Measurements from ENCODE around the gene MICAL2.

MICAL2 gene

DNA sequence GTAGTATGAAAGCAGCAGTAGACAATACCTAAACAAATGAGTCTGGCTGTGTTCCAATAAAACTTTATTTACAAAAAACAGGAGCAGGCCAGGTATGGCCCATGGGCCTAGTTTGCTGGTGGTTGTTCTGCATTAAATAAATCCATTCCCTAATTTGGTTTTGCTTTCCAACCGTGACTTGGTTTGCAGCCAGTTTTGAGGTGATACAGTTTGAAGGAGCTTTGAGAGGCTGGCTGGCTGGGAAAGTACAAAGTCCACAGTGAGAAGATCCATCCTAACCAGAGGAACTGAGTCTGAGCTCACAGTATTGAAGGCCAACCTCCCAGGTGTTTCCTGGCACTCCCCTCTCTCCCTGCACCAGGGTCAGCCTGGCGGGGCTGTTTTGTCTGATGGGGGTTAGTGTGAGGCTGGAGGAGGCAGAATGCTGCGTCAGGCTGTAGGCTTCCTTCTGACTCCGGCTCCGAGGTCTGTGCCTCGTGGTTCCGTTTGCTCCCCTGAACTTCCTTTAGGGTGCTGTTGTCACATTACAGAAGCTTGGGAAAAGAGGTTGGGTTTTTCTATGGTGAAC is 129.5 kb downstream of the MICAL2 start:
- Histone ChIP-seq H3K27me3 (ENCODE audit: insufficient read depth, low read depth, severe bottlenecking) (no peaks in the 10 kb centered on the region), H3K4me3 (ENCODE audit: low read depth, low read length) (no peak overlapping the region), H3K36me3 (no peaks in the 10 kb centered on the region), H3K9me3 (ENCODE audit: severe bottlenecking) (no peaks in the 10 kb centered on the region), H3K27ac (no peak overlapping the region)
- no peak for DNase-seq
- TF ChIP-seq, protein P1, sequence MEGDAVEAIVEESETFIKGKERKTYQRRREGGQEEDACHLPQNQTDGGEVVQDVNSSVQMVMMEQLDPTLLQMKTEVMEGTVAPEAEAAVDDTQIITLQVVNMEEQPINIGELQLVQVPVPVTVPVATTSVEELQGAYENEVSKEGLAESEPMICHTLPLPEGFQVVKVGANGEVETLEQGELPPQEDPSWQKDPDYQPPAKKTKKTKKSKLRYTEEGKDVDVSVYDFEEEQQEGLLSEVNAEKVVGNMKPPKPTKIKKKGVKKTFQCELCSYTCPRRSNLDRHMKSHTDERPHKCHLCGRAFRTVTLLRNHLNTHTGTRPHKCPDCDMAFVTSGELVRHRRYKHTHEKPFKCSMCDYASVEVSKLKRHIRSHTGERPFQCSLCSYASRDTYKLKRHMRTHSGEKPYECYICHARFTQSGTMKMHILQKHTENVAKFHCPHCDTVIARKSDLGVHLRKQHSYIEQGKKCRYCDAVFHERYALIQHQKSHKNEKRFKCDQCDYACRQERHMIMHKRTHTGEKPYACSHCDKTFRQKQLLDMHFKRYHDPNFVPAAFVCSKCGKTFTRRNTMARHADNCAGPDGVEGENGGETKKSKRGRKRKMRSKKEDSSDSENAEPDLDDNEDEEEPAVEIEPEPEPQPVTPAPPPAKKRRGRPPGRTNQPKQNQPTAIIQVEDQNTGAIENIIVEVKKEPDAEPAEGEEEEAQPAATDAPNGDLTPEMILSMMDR (IDR thresholded peaks at IDR 0.05; ENCODE audit: low read depth, low read length), result no peak

DNA sequence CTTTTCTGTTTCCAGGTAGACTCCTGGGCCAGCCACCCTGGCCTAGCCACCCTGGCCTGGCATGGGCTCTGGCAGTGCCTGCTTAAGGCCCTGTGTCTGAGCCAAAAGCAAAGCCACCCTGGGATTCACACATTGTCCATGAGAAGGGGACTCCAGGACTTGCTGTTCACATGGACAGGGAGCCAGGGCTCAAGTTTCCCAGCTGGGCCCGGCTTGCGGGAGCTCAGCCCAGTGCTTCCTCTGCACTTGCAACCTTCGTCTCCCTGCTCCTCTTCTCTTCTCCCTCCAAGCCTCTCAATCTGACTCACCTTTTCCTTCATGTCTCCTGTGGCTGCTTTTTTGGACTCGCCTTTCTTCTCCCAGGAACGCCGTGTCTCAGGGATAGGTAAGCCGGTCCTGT is 130.3 kb downstream of the MICAL2 start:
- no peaks in the 10 kb centered on the region for H3K36me3 ChIP-seq
- H3K9me3 ChIP-seq (ENCODE audit: severe bottlenecking), result no peaks in the 10 kb centered on the region
- H3K27me3 ChIP-seq (ENCODE audit: insufficient read depth, low read depth, severe bottlenecking), result no peaks in the 10 kb centered on the region
- H3K27ac ChIP-seq, result no peak overlapping the region
- H3K4me3 ChIP-seq (ENCODE audit: low read depth, low read length), result no peak overlapping the region
- TF ChIP-seq, protein P1 (IDR thresholded peaks at IDR 0.05; ENCODE audit: low read depth, low read length), result no peak
- DNase-seq, result no peak

DNA sequence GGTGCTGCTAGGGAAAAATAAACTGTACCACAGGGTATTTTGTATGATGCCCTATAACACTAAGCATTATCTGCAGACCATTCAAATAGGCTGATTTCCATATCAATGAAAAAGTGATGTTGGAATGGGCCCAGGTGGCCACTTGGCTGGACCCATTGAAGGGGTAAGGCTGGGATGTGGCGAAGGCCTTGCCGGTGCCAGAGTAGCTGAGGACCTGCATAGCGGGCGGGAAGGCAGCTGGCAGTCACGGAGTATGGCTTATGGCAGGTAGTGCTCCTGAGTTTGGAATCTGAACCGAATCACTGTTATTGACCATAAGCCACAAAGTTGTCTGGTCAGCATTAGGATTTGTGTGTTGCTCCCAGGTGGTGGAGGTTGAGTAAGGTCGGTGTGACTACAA is 131.0 kb downstream of the MICAL2 start:
- Histone ChIP-seq H3K36me3 (no peaks in the 10 kb centered on the region), H3K9me3 (ENCODE audit: severe bottlenecking) (no peaks in the 10 kb centered on the region), H3K27ac (no peak overlapping the region), H3K27me3 (ENCODE audit: insufficient read depth, low read depth, severe bottlenecking) (no peaks in the 10 kb centered on the region), H3K4me3 (ENCODE audit: low read depth, low read length) (no peak overlapping the region)
- TF ChIP-seq, protein P1 (IDR thresholded peaks at IDR 0.05; ENCODE audit: low read depth, low read length), result no peak
- DNase-seq, result no peak

DNA sequence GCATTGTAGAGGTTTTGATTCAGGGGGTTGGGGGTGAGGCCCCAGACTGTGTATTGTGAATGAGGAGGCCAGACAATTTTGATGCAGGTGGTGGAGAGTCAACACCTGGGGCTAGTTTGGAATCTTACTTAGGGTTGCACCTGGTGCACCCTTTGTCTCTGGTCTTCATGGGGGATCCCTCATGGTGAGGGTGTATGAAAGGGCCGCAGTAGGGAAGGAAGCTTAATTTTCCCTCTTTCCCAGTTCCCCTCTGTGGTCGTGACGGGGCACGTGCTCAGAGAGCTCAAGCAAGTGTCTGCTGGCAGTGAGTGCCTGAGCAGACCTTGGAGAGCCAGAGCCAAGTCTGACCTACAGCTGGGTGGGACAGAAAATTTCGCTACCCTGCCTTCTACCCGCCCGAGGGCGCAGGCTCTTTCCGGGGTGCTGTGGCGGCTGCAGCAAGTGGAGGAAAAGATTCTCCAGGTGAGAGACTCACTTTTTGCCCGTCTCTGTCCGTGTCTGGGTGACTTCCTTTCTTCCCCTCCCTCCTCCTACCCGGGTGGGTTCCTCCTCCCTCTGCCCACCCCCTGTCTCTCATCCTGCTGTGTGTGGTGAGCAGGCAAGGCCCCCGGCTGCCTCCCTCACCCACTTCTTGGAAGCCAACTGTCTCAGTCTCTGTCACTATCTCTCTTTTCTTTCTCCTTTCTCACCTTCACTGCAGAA is 131.7 kb downstream of the MICAL2 start:
- DNase-seq, result no peak
- no peak overlapping the region for H3K4me3 ChIP-seq (ENCODE audit: low read depth, low read length)
- no peaks in the 10 kb centered on the region for H3K9me3 ChIP-seq (ENCODE audit: severe bottlenecking)
- no peaks in the 10 kb centered on the region for H3K27me3 ChIP-seq (ENCODE audit: insufficient read depth, low read depth, severe bottlenecking)
- H3K36me3 ChIP-seq, result no peaks in the 10 kb centered on the region
- no peak overlapping the region for H3K27ac ChIP-seq
- TF ChIP-seq, protein P1 (IDR thresholded peaks at IDR 0.05; ENCODE audit: low read depth, low read length), result no peak

DNA sequence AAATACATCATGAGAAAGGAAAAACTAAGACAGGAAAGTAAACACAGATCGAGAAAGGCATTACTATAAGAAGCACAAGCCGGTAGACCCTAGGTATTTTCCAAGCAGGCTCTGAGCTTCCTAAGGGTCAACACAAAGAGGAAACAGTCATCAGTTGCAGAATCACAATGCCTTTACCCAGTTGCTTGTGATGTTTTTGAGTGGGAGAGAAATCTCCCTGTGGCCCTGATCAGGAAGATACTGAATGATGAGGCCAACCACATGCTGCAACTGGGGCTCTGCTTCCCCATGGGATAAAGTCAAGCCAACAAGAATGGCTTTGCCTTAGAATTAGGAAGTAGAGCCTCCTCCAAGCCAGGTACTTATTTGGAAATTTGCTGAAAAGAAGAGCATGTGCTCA is 132.6 kb downstream of the MICAL2 start:
- H3K4me3 ChIP-seq (ENCODE audit: low read depth, low read length), result no peak overlapping the region
- no peaks in the 10 kb centered on the region for H3K27me3 ChIP-seq (ENCODE audit: insufficient read depth, low read depth, severe bottlenecking)
- TF ChIP-seq, protein P1 (IDR thresholded peaks at IDR 0.05; ENCODE audit: low read depth, low read length), result no peak
- no peaks in the 10 kb centered on the region for H3K9me3 ChIP-seq (ENCODE audit: severe bottlenecking)
- no peak overlapping the region for H3K27ac ChIP-seq
- H3K36me3 ChIP-seq, result no peaks in the 10 kb centered on the region
- no peak for DNase-seq

DNA sequence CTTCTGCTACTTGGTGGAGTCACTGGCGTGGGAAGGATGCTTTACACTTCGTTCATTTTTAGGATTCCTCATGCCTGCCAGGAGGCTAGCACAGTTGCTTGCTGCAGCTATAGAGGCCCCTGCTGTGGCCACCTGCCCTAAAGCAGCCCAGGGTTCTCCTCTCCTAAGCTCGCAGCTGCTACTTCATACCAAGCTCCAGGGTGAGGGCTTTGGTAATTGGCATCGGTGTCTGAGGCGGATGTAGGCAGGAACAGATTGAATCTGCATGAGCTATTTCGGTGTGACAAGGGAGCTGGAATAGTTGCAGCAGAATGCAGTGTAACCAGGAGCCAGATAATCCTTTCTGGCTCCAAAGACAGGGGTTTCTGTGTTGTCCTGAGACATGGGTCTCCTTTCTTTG is 133.1 kb downstream of the MICAL2 start:
- H3K9me3 ChIP-seq (ENCODE audit: severe bottlenecking), result no peaks in the 10 kb centered on the region
- no peak for DNase-seq
- no peak overlapping the region for H3K4me3 ChIP-seq (ENCODE audit: low read depth, low read length)
- no peaks in the 10 kb centered on the region for H3K36me3 ChIP-seq
- TF ChIP-seq, protein P1 (IDR thresholded peaks at IDR 0.05; ENCODE audit: low read depth, low read length), result no peak
- no peak overlapping the region for H3K27ac ChIP-seq
- no peaks in the 10 kb centered on the region for H3K27me3 ChIP-seq (ENCODE audit: insufficient read depth, low read depth, severe bottlenecking)

All from WERI-Rb-1 (cell line).